DOHH2 (cell line): ENCODE measurements around the gene DOK6.

Source experiments
- H3F3A ChIP-seq: fragments of 200-600 bp; sonication (generic), shearing (Covaris generic); 2 replicates; pipeline ENCODE4 v1.6.0; 2016; ENCODE audit warnings: antibody characterized with exemption, mild to moderate bottlenecking; ENCODE audit not compliant: control insufficient read depth, insufficient read depth
- H3K27ac ChIP-seq: fragments of 200-600 bp; sonication (generic); 2 replicates; pipeline ENCODE4 v1.5.1; 2014; ENCODE audit warnings: low read depth, mild to moderate bottlenecking, low read length, moderate library complexity
- H3K27me3 ChIP-seq: fragments of 200-600 bp; sonication (generic); 2 replicates; pipeline ENCODE4 v1.6.1; 2014; ENCODE audit warnings: mild to moderate bottlenecking, low read length, mixed read lengths; ENCODE audit not compliant: control insufficient read depth
- H3K36me3 ChIP-seq: fragments of 200-600 bp; sonication (generic); 2 replicates; pipeline ENCODE4 v1.6.1; 2014; ENCODE audit warnings: mild to moderate bottlenecking, low read length, moderate library complexity, mixed read lengths; ENCODE audit not compliant: control insufficient read depth
- H3K4me1 ChIP-seq: fragments of 200-600 bp; sonication (generic); 2 replicates; pipeline ENCODE4 v1.6.1; 2014; ENCODE audit warnings: mild to moderate bottlenecking, low read length, mixed read lengths; ENCODE audit not compliant: control insufficient read depth
- H3K4me2 ChIP-seq: fragments of 200-600 bp; sonication (generic); 2 replicates; pipeline ENCODE4 v1.6.0; 2014; ENCODE audit warnings: mild to moderate bottlenecking, low read length, moderate library complexity
- H3K4me3 ChIP-seq: fragments of 200-600 bp; sonication (generic); 2 replicates; pipeline ENCODE4 v1.5.1; 2014; ENCODE audit warnings: mild to moderate bottlenecking, low read length, mixed read lengths
- H3K79me2 ChIP-seq: fragments of 200-600 bp; sonication (generic); 2 replicates; pipeline ENCODE4 v1.6.1; 2014; ENCODE audit warnings: mild to moderate bottlenecking, low read length, mixed read lengths; ENCODE audit not compliant: control insufficient read depth
- H3K9me2 ChIP-seq: fragments of 200-600 bp; sonication (generic); replicated peaks from 2 replicates; pipeline ENCODE4 v1.6.1; 2014; ENCODE audit warnings: mild to moderate bottlenecking, low read length, mixed read lengths; ENCODE audit not compliant: control insufficient read depth
- H3K9me3 ChIP-seq: fragments of 200-600 bp; sonication (generic); 2 replicates; pipeline ENCODE4 v1.6.1; 2014; ENCODE audit warnings: antibody characterized with exemption, low read length, mixed read lengths; ENCODE audit not compliant: control insufficient read depth, insufficient read depth
- H4K20me1 ChIP-seq: fragments of 200-600 bp; sonication (generic); 2 replicates; pipeline ENCODE4 v1.6.0; 2014; ENCODE audit warnings: low read depth, mild to moderate bottlenecking, antibody characterized with exemption, low read length, moderate library complexity; ENCODE audit not compliant: control insufficient read depth, insufficient read depth
- EZH2phosphoT487 ChIP-seq: fragments of 200-600 bp; sonication (generic); IDR thresholded peaks from 2 replicates; pipeline ENCODE4 v1.6.1; 2017; ENCODE audit warnings: borderline replicate concordance, mild to moderate bottlenecking, antibody characterized with exemption, low read length, moderate library complexity, mixed read lengths
- TF ChIP-seq, protein P1 (sequence below): fragments of 200-600 bp; sonication (generic); IDR thresholded peaks from one replicate; pipeline ENCODE4 v1.5.1; 2014; ENCODE audit warnings: antibody characterized with exemption, mild to moderate bottlenecking, low read depth, low read length; ENCODE audit not compliant: poor library complexity, severe bottlenecking

DOK6 gene

DNA sequence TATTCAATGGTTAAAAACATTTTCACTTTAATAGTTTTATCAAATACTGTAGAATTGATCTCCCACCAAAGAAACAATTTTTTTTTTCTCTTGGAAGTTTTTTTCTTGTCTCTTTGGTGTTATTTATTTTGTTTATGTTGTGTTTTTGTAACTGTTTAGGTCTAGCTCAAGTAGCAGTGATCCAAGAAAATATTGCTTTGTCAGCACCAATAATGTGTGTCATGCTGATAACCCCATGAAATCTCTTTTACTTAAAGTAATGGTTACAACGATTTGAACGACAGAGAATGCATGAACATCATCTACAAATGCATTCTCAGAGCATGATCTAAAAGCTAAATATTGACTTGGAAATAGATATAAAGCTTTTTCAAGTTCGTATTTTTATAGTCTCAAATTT, 122.9 kb downstream of the DOK6 start:
- no peak overlapping the region for H3K4me2 ChIP-seq
- no peaks in the 10 kb centered on the region for H3F3A ChIP-seq
- H3K4me1 ChIP-seq = no peaks in the 10 kb centered on the region
- no peak overlapping the region for H3K27ac ChIP-seq
- H3K9me3 ChIP-seq = no peaks in the 10 kb centered on the region
- no peaks in the 10 kb centered on the region for H3K79me2 ChIP-seq
- H4K20me1 ChIP-seq = no peaks in the 10 kb centered on the region
- H3K4me3 ChIP-seq = no peak overlapping the region
- TF ChIP-seq, protein P1, sequence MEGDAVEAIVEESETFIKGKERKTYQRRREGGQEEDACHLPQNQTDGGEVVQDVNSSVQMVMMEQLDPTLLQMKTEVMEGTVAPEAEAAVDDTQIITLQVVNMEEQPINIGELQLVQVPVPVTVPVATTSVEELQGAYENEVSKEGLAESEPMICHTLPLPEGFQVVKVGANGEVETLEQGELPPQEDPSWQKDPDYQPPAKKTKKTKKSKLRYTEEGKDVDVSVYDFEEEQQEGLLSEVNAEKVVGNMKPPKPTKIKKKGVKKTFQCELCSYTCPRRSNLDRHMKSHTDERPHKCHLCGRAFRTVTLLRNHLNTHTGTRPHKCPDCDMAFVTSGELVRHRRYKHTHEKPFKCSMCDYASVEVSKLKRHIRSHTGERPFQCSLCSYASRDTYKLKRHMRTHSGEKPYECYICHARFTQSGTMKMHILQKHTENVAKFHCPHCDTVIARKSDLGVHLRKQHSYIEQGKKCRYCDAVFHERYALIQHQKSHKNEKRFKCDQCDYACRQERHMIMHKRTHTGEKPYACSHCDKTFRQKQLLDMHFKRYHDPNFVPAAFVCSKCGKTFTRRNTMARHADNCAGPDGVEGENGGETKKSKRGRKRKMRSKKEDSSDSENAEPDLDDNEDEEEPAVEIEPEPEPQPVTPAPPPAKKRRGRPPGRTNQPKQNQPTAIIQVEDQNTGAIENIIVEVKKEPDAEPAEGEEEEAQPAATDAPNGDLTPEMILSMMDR = no peak
- no peak for TF ChIP-seq EZH2phosphoT487
- no peaks in the 10 kb centered on the region for H3K27me3 ChIP-seq
- no peaks in the 10 kb centered on the region; the same call in 1 of the 2 replicates for H3K9me2 ChIP-seq
- H3K36me3 ChIP-seq = no peaks in the 10 kb centered on the region

DNA sequence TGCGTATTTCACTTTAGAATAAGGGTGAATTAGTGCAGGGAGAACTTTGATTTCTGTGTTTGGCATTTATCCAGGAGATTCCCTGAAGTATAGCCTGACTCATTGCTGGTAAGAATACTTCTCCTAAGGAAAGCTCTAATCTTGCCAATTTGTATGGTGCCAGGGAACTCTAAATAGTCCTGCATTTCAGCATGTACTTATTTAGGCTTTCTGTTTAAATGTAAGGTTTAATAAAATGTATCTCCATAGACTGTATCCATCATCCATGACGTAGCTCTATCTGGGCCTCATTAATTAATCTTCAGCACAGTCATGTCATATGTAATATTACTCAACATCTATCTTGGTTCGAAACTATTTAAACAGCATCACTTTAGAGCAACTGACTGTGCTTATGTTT, 127.7 kb downstream of the DOK6 start:
- H3K27ac ChIP-seq = no peak overlapping the region
- H3K27me3 ChIP-seq = no peaks in the 10 kb centered on the region
- H3F3A ChIP-seq = no peaks in the 10 kb centered on the region
- no peak overlapping the region for H3K4me2 ChIP-seq
- H3K36me3 ChIP-seq = no peaks in the 10 kb centered on the region
- no peaks in the 10 kb centered on the region for H3K79me2 ChIP-seq
- no peaks in the 10 kb centered on the region for H3K9me3 ChIP-seq
- TF ChIP-seq EZH2phosphoT487 = no peak
- TF ChIP-seq, protein P1 = no peak
- H3K4me1 ChIP-seq = no peaks in the 10 kb centered on the region
- H3K9me2 ChIP-seq = no peaks in the 10 kb centered on the region
- H3K4me3 ChIP-seq = no peak overlapping the region
- no peaks in the 10 kb centered on the region for H4K20me1 ChIP-seq

DNA sequence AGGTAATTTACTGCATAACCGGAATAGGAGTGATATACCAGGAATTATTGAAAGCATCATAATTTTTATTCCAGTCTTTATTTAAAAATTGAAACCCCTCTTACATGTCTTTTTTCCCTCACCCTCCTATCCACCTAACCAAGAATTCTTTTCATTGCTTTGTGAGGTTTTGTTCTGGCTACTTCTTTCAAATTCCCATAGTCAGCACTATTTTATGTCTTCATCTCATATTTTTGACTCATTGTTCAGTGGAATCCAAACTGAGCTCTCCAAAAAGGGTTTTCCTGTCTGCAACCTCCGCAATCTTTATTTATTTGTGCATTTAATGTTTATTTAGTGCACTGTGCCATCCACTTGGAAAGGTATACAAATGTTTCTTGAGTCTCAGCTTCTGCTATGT, 128.5 kb downstream of the DOK6 start:
- Histone ChIP-seq H3K27me3 (no peaks in the 10 kb centered on the region), H3K9me2 (no peaks in the 10 kb centered on the region), H3K27ac (no peak overlapping the region), H3K4me3 (no peak overlapping the region), H4K20me1 (no peaks in the 10 kb centered on the region), H3F3A (no peaks in the 10 kb centered on the region), H3K79me2 (no peaks in the 10 kb centered on the region), H3K9me3 (no peaks in the 10 kb centered on the region), H3K36me3 (no peaks in the 10 kb centered on the region), H3K4me2 (no peak overlapping the region), H3K4me1 (no peaks in the 10 kb centered on the region)
- TF ChIP-seq, protein P1 = no peak
- no peak for TF ChIP-seq EZH2phosphoT487

DNA sequence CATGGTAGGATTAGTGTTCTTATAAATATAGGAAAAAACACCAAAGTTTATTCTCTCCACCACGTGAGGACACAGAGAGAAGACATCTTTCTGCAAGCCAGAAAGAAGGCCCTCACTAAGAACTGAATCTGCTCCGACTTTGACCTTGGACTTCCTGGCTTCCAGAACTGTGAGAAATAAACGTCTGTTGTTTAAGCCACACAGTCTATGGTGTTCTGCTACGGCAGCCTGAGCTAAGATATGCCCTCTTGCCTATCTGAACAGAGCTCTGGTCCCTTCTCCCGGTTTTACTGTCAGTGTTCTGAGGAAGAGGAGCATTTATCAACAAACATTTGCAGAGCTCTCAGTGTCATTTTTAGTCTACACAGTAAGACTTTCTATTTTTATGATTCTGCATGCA, 131.3 kb downstream of the DOK6 start:
- no peaks in the 10 kb centered on the region for H4K20me1 ChIP-seq
- TF ChIP-seq, protein P1 = no peak
- no peak for TF ChIP-seq EZH2phosphoT487
- H3K4me2 ChIP-seq = no peak overlapping the region
- H3K27ac ChIP-seq = no peak overlapping the region
- no peak overlapping the region for H3K4me3 ChIP-seq
- no peaks in the 10 kb centered on the region for H3K9me2 ChIP-seq
- H3K9me3 ChIP-seq = no peaks in the 10 kb centered on the region
- no peaks in the 10 kb centered on the region for H3K4me1 ChIP-seq
- H3F3A ChIP-seq = no peaks in the 10 kb centered on the region
- H3K79me2 ChIP-seq = no peaks in the 10 kb centered on the region
- no peaks in the 10 kb centered on the region for H3K36me3 ChIP-seq
- no peaks in the 10 kb centered on the region for H3K27me3 ChIP-seq
